HG03432 (cell line): ENCODE measurements around the gene TOMM40.
A peak's percentile ranks its signal among the peaks of the same experiment; 100 is the strongest.
"Not testable (repeated sequence)": the region's sequence is repeated elsewhere in the genome, so short reads cannot be mapped to it uniquely, and the experiment has no call there.

Source experiments
- ATAC-seq: cut with Tn5 transposase; IDR thresholded peaks from one replicate; pipeline ENCODE4 v1.9.1; 2021; ENCODE audit warnings: mild to moderate bottlenecking, moderate library complexity; ENCODE audit not compliant: unreplicated experiment

Gene TOMM40

DNA sequence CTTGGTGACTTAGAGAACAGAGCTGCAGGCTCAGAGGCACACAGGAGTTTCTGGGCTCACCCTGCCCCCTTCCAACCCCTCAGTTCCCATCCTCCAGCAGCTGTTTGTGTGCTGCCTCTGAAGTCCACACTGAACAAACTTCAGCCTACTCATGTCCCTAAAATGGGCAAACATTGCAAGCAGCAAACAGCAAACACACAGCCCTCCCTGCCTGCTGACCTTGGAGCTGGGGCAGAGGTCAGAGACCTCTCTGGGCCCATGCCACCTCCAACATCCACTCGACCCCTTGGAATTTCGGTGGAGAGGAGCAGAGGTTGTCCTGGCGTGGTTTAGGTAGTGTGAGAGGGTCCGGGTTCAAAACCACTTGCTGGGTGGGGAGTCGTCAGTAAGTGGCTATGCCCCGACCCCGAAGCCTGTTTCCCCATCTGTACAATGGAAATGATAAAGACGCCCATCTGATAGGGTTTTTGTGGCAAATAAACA, 33.2 kb downstream of the TOMM40 start:
- ATAC-seq, result no peak

- no peak for ATAC-seq
Measured at GRCh38 chr19:44925114-44925891, 34.2 kb downstream of the TOMM40 start.

DNA sequence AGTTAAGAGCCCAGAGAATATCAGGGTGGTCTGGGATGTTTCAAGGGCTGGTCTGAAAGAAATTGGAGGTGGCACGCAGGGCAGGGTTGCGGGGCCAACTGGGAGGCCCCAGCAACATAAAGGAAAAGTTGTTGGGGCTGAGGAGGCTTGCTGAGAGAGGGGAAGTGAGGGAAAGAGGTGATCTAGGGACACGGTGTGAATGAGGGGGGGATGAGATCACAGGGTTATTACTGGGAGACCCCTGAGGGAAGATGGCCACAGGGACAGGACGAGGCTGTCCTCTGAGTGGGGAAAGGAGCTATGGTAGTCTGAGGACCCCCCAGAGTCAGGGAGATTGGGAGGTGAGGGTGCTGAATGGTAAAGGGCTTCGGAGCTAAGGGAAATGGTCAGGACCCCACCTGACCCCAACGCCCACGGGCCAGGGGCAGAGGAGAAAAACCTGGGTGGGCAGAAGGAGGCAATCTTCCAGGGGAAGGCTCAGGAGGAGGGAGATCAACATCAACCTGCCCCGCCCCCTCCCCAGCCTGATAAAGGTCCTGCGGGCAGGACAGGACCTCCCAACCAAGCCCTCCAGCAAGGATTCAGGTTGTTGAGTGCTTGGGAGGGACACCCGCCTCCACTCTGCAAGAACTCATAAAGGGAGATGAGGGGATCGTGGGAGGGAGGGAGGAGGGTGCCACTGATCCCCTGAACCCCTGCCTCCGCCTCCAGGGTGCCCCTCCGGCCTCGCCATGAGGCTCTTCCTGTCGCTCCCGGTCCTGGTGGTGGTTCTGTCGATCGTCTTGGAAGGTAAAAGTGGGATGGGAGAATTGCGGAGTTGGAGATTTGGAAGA, 35.4 kb downstream of the TOMM40 start:
- ATAC-seq, result not testable (repeated sequence)

DNA sequence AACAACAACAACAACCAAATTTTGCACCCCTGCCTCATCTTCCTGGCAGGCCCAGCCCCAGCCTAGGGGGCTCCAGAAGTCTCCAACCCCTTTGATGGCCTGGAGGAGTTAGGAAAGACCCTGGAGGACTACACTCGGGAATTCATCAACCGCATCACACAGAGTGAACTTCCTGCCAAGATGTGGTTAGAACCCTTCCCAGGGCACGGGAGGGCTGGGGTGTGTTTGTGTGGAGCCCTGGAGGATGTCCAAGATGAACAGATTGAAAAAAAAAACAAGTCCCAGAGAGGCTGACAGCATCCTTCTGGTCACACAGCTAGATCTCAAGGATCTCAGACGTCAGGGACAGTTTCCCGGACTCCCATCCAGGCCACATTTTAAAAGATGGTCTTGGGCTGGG, 36.7 kb downstream of the TOMM40 start:
- no peak for ATAC-seq

DNA sequence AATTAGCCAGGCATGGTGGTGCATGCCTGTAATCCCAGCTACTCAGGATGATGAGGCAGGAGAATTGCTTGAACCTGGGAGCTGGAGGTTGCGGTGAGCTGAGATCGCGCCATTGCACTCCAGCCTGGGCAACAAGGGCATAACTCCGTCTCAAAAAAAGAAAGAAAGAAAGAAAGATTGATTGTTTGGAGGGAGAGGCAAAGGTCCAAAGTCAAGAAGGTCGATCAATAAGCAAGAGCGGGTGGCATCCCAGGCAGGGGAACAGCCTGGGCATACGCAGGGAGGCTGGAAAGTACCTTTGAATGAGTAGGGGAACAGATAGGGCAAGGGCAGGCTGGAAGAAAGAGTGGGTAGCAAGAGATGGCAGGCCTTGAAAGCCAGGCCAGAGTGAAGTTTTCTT, 39.0 kb downstream of the TOMM40 start:
- no peak for ATAC-seq

DNA sequence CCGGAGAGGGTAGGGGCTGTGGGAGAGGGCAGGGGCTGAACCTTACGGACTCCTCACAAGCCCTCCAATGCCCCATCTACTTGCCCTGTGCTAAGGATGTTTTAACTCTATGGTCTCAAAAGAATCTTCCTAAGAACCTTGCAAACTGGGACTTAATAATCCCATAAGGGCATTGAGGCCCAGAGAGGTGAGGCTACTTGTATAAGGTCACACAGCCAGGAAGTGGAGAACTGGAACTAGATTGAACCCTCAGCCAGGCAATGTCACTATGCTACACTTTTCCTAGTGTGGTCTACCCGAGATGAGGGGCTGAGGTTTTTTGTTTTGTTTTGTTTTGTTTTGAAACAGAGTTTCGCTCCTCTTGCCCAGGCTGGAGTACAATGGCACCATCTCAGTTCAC, 40.5 kb downstream of the TOMM40 start:
- no peak for ATAC-seq

- no peak for ATAC-seq
Measured at GRCh38 chr19:44939668-44940067, 48.6 kb downstream of the TOMM40 start.

DNA sequence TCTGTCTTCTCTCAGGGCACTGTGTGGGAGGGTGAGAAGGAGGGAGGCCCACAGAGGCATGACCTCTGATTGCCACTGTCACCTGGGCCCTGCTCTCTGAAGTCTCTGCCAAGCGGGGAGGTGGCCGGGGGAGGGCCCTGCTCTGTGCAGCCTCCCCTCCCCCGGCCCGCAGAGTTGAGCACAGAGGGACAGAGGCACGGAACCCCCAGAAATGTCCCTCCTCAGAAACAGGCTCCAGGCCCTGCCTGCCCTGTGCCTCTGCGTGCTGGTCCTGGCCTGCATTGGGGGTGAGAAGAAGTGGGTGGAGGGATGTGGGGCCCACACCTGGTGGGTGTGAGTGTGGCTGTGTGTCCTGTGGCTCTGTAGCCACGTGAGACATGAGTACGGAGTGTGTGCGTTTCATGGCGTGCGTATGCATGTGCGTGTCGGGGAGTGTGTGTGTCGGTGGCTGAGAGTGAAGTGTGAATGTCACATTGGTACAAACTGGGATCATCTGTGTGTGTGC, 51.1 kb downstream of the TOMM40 start, which contains the start of gene APOC4:
APOC4 (plus strand) TSS at position 171 of the 505 bp plus-strand sequence; CDS start at position 212, 41 bp downstream.
- ATAC-seq, result no peak

DNA sequence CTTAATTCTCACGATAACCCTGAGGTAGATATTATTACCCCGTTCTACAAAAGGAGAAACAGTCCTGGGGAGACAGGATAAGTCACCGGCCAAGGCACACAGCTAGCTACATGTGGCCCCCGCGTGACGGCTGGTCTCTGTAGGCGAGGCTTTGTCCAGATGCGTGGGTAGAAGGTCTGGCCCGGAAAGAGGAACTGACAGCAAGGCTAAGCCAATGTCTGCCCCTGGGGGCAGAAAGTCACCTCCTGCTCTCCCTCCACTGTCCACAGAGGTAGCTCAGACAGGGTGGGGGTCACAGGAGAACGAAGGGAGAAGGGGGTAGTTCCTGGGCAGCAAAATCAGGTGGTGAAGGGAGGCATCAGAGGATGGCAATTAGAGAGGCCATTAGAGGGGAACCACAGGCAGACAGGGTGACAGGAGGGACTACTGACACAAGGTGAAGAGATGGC, 52.8 kb downstream of the TOMM40 start:
- ATAC-seq, result peak; percentile 66

- ATAC-seq, result no peak
Measured at GRCh38 chr19:44947041-44947581, 56.1 kb downstream of the TOMM40 start.

GRCh38 chr19:44948237-44948636, 57.2 kb downstream of the TOMM40 start:
- ATAC-seq, result no peak

- no peak for ATAC-seq
Measured at GRCh38 chr19:44948763-44949374, 57.8 kb downstream of the TOMM40 start.

DNA sequence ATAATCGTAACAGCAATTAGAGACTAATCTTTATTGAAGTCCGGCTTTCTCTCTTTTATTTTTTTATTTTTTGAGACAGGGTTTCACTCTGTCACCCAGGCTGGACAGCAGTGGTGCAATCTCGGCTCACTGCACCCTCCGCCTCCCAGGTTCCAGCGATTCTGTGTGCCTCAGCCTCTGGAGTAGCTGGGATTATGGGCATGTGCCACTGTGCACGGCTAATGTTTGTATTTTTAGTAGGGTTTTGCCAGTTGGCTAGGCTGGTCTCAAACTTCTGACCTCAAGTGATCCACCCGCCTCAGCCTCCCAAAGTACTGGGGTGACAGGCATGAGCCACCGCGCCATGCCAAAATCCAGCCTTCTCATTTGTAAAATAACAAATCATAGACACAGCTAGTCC, 58.5 kb downstream of the TOMM40 start:
- ATAC-seq, result no peak

- no peak for ATAC-seq
Measured at GRCh38 chr19:44951179-44952159, 60.4 kb downstream of the TOMM40 start.
